Measurements from ENCODE around the gene DNAJC15.
"Not testable (repeated sequence)": the region's sequence is repeated elsewhere in the genome, so short reads cannot be mapped to it uniquely, and the experiment has no call there.

The DNAJC15 gene

DNA sequence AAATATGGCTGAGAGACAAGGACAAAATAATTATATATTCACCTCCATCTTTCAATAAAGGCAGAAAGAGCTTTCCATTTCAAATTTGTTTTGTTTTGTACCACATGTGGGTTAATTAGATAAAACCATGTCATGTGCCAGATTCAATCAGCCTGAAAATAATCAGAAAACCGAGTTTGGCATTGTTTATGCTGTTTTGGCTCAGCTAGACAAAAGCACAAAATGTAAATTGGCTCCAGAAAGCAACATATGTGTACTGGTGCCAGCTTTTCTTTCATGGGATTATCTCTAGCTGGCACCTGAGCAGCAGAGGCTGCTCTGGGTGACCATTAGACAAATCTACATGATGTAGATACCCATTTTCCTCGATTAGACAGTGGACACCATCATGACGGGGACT is 9.2 kb upstream of the DNAJC15 start:
- H2AFZ ChIP-seq (ENCODE audit: low read depth, low read length), result no peak overlapping the region
- no peaks in the 10 kb centered on the region for H3K9me3 ChIP-seq (ENCODE audit: low read length)
- no peak overlapping the region for H3K4me3 ChIP-seq (ENCODE audit: low read length)
- no peaks in the 10 kb centered on the region for H3K27me3 ChIP-seq (ENCODE audit: insufficient read depth, low read length)
- no peaks in the 10 kb centered on the region for H3K4me1 ChIP-seq (ENCODE audit: insufficient read depth, low read length)
- H3K36me3 ChIP-seq (ENCODE audit: insufficient read depth, low read length), result no peaks in the 10 kb centered on the region

- Histone ChIP-seq H3K36me3 (ENCODE audit: insufficient read depth, low read length) (no peaks in the 10 kb centered on the region), H3K4me1 (ENCODE audit: insufficient read depth, low read length) (no peaks in the 10 kb centered on the region), H3K4me3 (ENCODE audit: low read length) (no peak overlapping the region), H3K27me3 (ENCODE audit: insufficient read depth, low read length) (peaks cover 2% of the 10 kb centered on the region), H2AFZ (ENCODE audit: low read depth, low read length) (no peak overlapping the region), H3K9me3 (ENCODE audit: low read length) (no peaks in the 10 kb centered on the region)
Observed at GRCh38 chr13:43016226-43016625, 7.2 kb upstream of the DNAJC15 start.

DNA sequence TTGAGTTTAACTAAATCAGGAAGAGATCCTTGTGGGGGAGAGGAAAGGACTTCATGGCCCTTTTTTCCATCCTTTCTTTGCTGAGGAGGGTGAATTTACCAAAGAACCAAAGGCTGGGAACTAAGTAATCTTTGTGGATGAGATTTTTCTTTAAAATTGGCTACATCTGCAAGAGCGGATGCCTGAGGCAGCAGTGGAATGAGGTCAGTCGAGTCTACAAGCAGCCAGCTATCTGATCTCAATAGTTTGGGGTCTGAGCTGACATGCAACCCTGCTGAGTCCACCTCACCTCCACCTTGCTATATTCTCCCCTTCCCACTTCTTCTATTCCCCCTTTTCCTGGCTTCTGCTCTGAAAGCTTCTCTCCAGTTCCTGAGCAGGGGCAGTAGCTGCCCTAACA is 3.6 kb upstream of the DNAJC15 start:
- Histone ChIP-seq H3K36me3 (ENCODE audit: insufficient read depth, low read length) (no peaks in the 10 kb centered on the region), H3K4me3 (ENCODE audit: low read length) (no peak overlapping the region), H2AFZ (ENCODE audit: low read depth, low read length) (no peak overlapping the region), H3K9me3 (ENCODE audit: low read length) (no peaks in the 10 kb centered on the region), H3K4me1 (ENCODE audit: insufficient read depth, low read length) (no peaks in the 10 kb centered on the region), H3K27me3 (ENCODE audit: insufficient read depth, low read length) (peaks cover 2% of the 10 kb centered on the region)

GRCh38 chr13:43020794-43021193 is 2.6 kb upstream of the DNAJC15 start:
- Histone ChIP-seq H2AFZ (ENCODE audit: low read depth, low read length) (no peak overlapping the region), H3K9me3 (ENCODE audit: low read length) (no peaks in the 10 kb centered on the region), H3K27me3 (ENCODE audit: insufficient read depth, low read length) (peaks cover 2% of the 10 kb centered on the region), H3K4me3 (ENCODE audit: low read length) (no peak overlapping the region), H3K36me3 (ENCODE audit: insufficient read depth, low read length) (no peaks in the 10 kb centered on the region), H3K4me1 (ENCODE audit: insufficient read depth, low read length) (no peaks in the 10 kb centered on the region)

GRCh38 chr13:43021926-43022670 is 1.3 kb upstream of the DNAJC15 start:
- Histone ChIP-seq H3K4me3 (ENCODE audit: low read length) (no peak overlapping the region), H3K4me1 (ENCODE audit: insufficient read depth, low read length) (no peaks in the 10 kb centered on the region), H2AFZ (ENCODE audit: low read depth, low read length) (no peak overlapping the region), H3K9me3 (ENCODE audit: low read length) (no peaks in the 10 kb centered on the region), H3K27me3 (ENCODE audit: insufficient read depth, low read length) (peaks cover 2% of the 10 kb centered on the region), H3K36me3 (ENCODE audit: insufficient read depth, low read length) (no peaks in the 10 kb centered on the region)

- no peaks in the 10 kb centered on the region for H3K4me1 ChIP-seq (ENCODE audit: insufficient read depth, low read length)
- H3K27me3 ChIP-seq (ENCODE audit: insufficient read depth, low read length), result peaks cover 2% of the 10 kb centered on the region
- H3K9me3 ChIP-seq (ENCODE audit: low read length), result no peaks in the 10 kb centered on the region
- H3K4me3 ChIP-seq (ENCODE audit: low read length), result no peak overlapping the region
- no peak overlapping the region for H2AFZ ChIP-seq (ENCODE audit: low read depth, low read length)
- H3K36me3 ChIP-seq (ENCODE audit: insufficient read depth, low read length), result no peaks in the 10 kb centered on the region
Observed at GRCh38 chr13:43022934-43023288, 475 bp upstream of the DNAJC15 start.

GRCh38 chr13:43026262-43026661 is 2.9 kb downstream of the DNAJC15 start:
- no peaks in the 10 kb centered on the region for H3K4me1 ChIP-seq (ENCODE audit: insufficient read depth, low read length)
- H3K4me3 ChIP-seq (ENCODE audit: low read length), result no peak overlapping the region
- no peaks in the 10 kb centered on the region for H3K36me3 ChIP-seq (ENCODE audit: insufficient read depth, low read length)
- H2AFZ ChIP-seq (ENCODE audit: low read depth, low read length), result no peak overlapping the region
- H3K27me3 ChIP-seq (ENCODE audit: insufficient read depth, low read length), result no peaks in the 10 kb centered on the region
- H3K9me3 ChIP-seq (ENCODE audit: low read length), result no peaks in the 10 kb centered on the region

DNA sequence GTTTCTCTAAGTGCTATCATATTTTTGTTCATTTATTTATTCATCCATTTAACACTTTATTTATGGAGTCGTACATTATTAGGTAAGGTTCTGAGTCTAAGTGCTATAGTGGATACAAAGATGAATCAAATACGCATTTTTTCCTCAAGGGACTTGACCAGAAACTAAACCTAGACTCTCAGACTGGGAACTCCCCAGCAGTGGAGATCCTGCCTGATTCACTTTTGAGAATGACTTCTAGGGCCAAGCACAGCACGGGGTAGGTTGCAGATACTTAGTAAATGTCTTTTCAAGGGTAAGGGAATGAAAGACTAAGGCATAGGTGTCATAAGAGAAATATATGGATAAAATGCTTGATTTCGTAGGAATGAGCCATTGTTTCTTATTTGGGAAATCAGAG is 7.2 kb downstream of the DNAJC15 start:
- no peak overlapping the region for H2AFZ ChIP-seq (ENCODE audit: low read depth, low read length)
- no peaks in the 10 kb centered on the region for H3K4me1 ChIP-seq (ENCODE audit: insufficient read depth, low read length)
- H3K9me3 ChIP-seq (ENCODE audit: low read length), result no peaks in the 10 kb centered on the region
- H3K4me3 ChIP-seq (ENCODE audit: low read length), result no peak overlapping the region
- H3K36me3 ChIP-seq (ENCODE audit: insufficient read depth, low read length), result no peaks in the 10 kb centered on the region
- H3K27me3 ChIP-seq (ENCODE audit: insufficient read depth, low read length), result no peaks in the 10 kb centered on the region

- no peaks in the 10 kb centered on the region for H3K36me3 ChIP-seq (ENCODE audit: insufficient read depth, low read length)
- no peaks in the 10 kb centered on the region for H3K27me3 ChIP-seq (ENCODE audit: insufficient read depth, low read length)
- no peaks in the 10 kb centered on the region for H3K9me3 ChIP-seq (ENCODE audit: low read length)
- H3K4me3 ChIP-seq (ENCODE audit: low read length), result no peak overlapping the region
- no peak overlapping the region for H2AFZ ChIP-seq (ENCODE audit: low read depth, low read length)
- H3K4me1 ChIP-seq (ENCODE audit: insufficient read depth, low read length), result no peaks in the 10 kb centered on the region
Observed at GRCh38 chr13:43031881-43032280, 8.5 kb downstream of the DNAJC15 start.

- Histone ChIP-seq H3K9me3 (ENCODE audit: low read length) (no peaks in the 10 kb centered on the region), H3K27me3 (ENCODE audit: insufficient read depth, low read length) (no peaks in the 10 kb centered on the region), H3K36me3 (ENCODE audit: insufficient read depth, low read length) (no peaks in the 10 kb centered on the region), H3K4me3 (ENCODE audit: low read length) (no peak overlapping the region), H3K4me1 (ENCODE audit: insufficient read depth, low read length) (no peaks in the 10 kb centered on the region), H2AFZ (ENCODE audit: low read depth, low read length) (no peak overlapping the region)
Observed at GRCh38 chr13:43033038-43033437, 9.7 kb downstream of the DNAJC15 start.

DNA sequence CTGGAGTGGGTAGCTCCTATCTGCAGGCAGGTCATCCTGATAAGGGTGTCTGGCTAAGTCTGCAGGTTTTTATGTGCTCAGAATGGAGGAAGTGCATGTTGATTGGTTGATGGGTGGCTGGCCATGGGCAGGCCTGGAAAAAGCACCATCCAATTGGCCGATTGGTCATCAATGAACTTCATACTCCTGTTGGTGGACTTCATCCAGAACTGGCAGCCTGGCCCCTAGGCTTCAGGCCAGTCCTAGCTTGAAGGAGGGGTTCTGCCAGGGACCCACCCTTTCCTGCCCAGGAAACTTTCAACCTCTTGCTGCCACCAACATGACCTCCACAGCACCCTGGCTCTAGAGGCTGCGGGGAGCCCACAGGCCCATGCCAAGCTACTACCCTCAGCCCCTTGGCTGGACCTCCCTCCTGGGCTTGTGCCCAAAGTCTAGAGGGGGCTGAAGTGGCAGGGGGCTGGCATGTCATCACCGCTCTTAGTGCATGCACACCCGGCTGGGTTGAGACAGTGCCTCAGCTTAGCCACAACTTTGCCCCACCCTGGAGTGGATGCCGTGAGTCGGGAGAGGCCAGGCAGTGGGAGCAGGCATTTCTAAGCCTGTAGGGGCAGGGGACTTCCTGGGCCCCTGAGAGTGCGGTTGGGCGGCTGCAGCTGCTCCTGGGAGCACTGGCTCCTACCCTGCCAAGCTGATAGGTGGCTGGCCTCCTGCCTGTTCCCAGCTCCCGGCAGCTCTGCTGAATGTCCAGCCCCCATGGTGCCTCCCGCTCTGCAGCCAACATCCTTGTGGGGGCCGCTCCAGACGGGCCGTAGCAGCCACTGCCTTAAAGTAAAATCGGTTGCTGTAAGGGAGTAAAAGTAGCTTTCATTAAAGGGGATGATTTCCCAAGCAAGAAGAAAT is 13.2 kb downstream of the DNAJC15 start:
- no peak overlapping the region for H3K4me3 ChIP-seq (ENCODE audit: low read length)
- H2AFZ ChIP-seq (ENCODE audit: low read depth, low read length), result no peak overlapping the region
- no peaks in the 10 kb centered on the region for H3K36me3 ChIP-seq (ENCODE audit: insufficient read depth, low read length)
- H3K27me3 ChIP-seq (ENCODE audit: insufficient read depth, low read length), result no peaks in the 10 kb centered on the region
- H3K9me3 ChIP-seq (ENCODE audit: low read length), result no peaks in the 10 kb centered on the region
- H3K4me1 ChIP-seq (ENCODE audit: insufficient read depth, low read length), result no peaks in the 10 kb centered on the region

DNA sequence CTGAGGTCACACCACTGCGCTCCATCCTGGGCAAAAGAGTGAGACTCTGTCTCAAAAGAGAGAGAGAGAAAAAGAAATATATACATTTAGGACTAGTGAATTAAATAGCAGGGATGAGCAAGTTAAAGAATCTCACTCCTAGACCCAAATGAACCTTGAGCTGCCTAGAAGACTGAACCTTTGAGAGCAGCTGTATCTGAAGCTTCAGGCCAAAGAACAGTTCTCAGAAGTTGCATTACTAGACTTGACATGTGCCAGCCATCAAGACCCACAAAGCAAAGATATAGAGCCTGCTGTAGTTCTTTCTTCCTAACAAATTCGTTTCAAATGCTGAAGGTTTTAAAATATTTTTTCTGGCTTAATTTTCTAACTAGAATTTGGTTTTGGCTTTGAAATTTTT is 16.6 kb downstream of the DNAJC15 start:
- no peak overlapping the region for H3K4me3 ChIP-seq (ENCODE audit: low read length)
- no peak overlapping the region for H2AFZ ChIP-seq (ENCODE audit: low read depth, low read length)
- peaks cover 3% of the 10 kb centered on the region for H3K4me1 ChIP-seq (ENCODE audit: insufficient read depth, low read length)
- H3K9me3 ChIP-seq (ENCODE audit: low read length), result no peaks in the 10 kb centered on the region
- no peaks in the 10 kb centered on the region for H3K36me3 ChIP-seq (ENCODE audit: insufficient read depth, low read length)
- H3K27me3 ChIP-seq (ENCODE audit: insufficient read depth, low read length), result no peaks in the 10 kb centered on the region

GRCh38 chr13:43040581-43041368 is 17.4 kb downstream of the DNAJC15 start:
- not testable (repeated sequence) for H3K9me3 ChIP-seq (ENCODE audit: low read length); H2AFZ ChIP-seq (ENCODE audit: low read depth, low read length); H3K4me1 ChIP-seq (ENCODE audit: insufficient read depth, low read length); H3K4me3 ChIP-seq (ENCODE audit: low read length); H3K27me3 ChIP-seq (ENCODE audit: insufficient read depth, low read length); H3K36me3 ChIP-seq (ENCODE audit: insufficient read depth, low read length)

Measured in neuron (in vitro differentiated cells).